NT2/D1 (cell line): ENCODE measurements around the gene TRIP4.

Experiments
- SUZ12 ChIP-seq: IDR thresholded peaks from 2 replicates; pipeline ENCODE4 v1.6.1; 2011; ENCODE audit not compliant: insufficient read length, insufficient read depth; ENCODE audit errors: extremely low read depth
- YY1 ChIP-seq: IDR thresholded peaks from 2 replicates; pipeline ENCODE4 v1.6.1; 2011; ENCODE audit not compliant: insufficient read length, insufficient read depth
- ZNF274 ChIP-seq: IDR thresholded peaks from 2 replicates; pipeline ENCODE4 v1.6.1; 2011; ENCODE audit warnings: mild to moderate bottlenecking, low read depth, low read length

DNA sequence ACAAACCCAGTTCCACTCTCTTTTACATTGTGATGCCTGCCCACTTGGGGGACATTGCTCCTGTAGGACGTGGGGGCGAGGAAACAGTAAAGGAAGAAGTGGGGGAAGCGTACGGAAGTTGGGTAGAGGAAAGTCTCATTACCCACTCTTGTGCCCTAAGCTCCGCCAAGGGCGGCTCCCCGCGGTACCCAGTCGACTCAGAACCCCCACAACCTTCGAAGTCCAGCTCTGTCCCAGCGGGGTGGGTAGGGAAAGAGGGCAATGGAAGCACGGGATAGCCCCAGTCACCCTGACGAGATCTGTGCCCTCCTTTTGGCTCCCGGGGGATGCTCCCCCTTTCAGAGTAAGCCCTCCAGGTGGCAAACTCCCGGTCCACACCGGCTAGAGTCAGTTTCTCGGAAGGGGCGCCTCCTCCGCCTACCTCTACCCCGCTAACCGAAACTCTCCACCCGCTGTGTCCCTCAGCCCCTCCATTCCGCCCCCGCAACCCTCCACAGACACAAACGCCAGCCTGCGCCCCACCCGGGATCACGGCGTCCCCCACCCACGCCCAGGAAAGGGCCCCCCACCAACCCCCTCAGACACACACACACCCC is 32.2 kb upstream of the TRIP4 start:
- TF ChIP-seq SUZ12 (no peak), YY1 (no peak), ZNF274 (no peak)
